ENCODE results near the gene MDGA2.
"Not testable (repeated sequence)": the region's sequence is repeated elsewhere in the genome, so short reads cannot be mapped to it uniquely, and the experiment has no call there.

MDGA2 gene

DNA sequence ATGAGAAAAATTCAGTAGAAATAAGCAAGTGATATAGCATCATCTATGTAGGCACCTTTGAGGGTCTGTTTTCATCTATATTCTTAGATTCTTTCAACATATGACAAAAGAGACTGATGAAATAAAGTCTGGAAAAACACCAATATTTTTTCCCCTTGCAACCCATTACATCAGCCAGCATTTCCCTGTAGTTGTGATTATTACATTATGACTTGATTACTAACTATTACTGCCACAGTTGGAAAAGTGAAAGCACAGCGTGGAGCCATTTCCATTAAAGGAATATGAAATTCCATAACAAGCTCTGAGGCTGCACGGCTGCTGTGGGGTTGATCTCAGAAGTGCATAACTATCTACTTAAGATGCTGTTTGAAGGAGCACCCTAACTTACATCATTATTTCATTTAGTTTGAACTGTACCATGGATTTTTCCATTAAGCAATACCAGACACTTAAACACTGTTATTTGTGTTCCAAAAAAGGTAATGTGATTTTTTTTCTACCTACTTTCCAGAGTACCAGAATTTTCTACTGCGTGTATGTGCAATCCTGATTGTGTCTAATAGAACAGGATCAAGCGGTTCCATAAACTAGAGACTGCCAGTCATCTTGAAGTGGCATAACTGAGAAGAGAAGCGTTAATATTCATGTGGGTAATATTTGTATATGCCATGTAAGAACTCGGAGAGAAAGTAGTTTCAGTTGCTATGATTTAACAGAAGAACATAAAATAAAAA is 405.5 kb downstream of the MDGA2 start:
- H3K4me3 ChIP-seq (ENCODE audit: low read depth, low read length) = no peak overlapping the region
- peak; percentile 1 for DNase-seq (ENCODE audit: low read depth)

DNA sequence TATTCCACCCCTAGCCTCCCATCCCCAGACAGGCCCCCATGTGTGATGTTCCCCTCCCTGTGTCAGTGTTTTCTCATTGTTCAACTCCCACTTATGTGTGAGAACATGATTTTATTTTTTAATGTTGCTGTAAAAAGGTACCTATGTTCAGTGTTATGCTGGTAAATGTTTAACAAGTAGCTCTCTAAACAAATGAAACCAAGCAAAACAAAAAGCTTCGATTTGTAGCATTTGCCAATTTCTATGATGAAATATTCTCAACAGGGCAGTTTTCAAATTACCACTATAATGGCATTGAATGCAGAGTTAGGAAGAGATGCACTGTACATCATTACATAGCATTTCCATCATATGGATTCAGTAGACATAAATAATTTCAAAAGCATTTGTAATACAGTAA is 410.6 kb downstream of the MDGA2 start:
- no peak overlapping the region for H3K4me3 ChIP-seq (ENCODE audit: low read depth, low read length)

GRCh38 chr14:47262801-47263200 is 412.6 kb downstream of the MDGA2 start:
- H3K4me3 ChIP-seq (ENCODE audit: low read depth, low read length) = no peak overlapping the region
- no peak for DNase-seq (ENCODE audit: low read depth)

More for the DNA sequence above, 410.6 kb downstream of the MDGA2 start:
- no peak for DNase-seq (ENCODE audit: low read depth)

GRCh38 chr14:47261350-47261749 is 414.1 kb downstream of the MDGA2 start:
- H3K4me3 ChIP-seq (ENCODE audit: low read depth, low read length) = no peak overlapping the region
- no peak for DNase-seq (ENCODE audit: low read depth)

- DNase-seq (ENCODE audit: low read depth) = no peak
- no peak overlapping the region for H3K4me3 ChIP-seq (ENCODE audit: low read depth, low read length)
Observed at GRCh38 chr14:47259796-47260195, 415.6 kb downstream of the MDGA2 start.

- H3K4me3 ChIP-seq (ENCODE audit: low read depth, low read length) = no peak overlapping the region
- DNase-seq (ENCODE audit: low read depth) = no peak
Observed at GRCh38 chr14:47257013-47257412, 418.4 kb downstream of the MDGA2 start.

DNA sequence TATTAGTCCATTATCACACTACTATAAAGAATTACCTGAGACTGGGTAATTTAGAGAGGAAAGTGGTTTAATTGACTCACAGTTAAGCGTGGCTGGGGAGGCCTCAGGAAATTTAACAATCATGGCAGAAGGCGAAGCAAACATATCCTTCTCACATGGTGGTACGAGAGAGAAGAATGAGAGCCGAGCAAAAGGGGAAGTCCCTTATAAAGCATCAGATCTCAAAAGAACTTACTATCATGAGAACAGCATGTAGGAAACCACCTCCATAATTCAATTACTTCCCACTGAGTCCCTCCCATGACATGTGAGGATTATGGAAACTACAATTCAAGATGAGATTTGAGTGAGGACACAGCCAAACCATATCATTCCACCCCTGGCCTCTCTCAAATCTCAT is 422.6 kb downstream of the MDGA2 start:
- no peak overlapping the region for H3K4me3 ChIP-seq (ENCODE audit: low read depth, low read length)
- DNase-seq (ENCODE audit: low read depth) = no peak

- DNase-seq (ENCODE audit: low read depth) = no peak
- no peak overlapping the region for H3K4me3 ChIP-seq (ENCODE audit: low read depth, low read length)
Observed at GRCh38 chr14:47246367-47246766, 429.0 kb downstream of the MDGA2 start.

- H3K4me3 ChIP-seq (ENCODE audit: low read depth, low read length); DNase-seq (ENCODE audit: low read depth): not testable (repeated sequence)
Observed at GRCh38 chr14:47242579-47242978, 432.8 kb downstream of the MDGA2 start.

GRCh38 chr14:47240748-47241437 is 434.5 kb downstream of the MDGA2 start:
- no peak for DNase-seq (ENCODE audit: low read depth)
- H3K4me3 ChIP-seq (ENCODE audit: low read depth, low read length) = no peak overlapping the region

- H3K4me3 ChIP-seq (ENCODE audit: low read depth, low read length) = no peak overlapping the region
- DNase-seq (ENCODE audit: low read depth) = no peak
Observed at GRCh38 chr14:47235619-47236018, 439.8 kb downstream of the MDGA2 start.

DNA sequence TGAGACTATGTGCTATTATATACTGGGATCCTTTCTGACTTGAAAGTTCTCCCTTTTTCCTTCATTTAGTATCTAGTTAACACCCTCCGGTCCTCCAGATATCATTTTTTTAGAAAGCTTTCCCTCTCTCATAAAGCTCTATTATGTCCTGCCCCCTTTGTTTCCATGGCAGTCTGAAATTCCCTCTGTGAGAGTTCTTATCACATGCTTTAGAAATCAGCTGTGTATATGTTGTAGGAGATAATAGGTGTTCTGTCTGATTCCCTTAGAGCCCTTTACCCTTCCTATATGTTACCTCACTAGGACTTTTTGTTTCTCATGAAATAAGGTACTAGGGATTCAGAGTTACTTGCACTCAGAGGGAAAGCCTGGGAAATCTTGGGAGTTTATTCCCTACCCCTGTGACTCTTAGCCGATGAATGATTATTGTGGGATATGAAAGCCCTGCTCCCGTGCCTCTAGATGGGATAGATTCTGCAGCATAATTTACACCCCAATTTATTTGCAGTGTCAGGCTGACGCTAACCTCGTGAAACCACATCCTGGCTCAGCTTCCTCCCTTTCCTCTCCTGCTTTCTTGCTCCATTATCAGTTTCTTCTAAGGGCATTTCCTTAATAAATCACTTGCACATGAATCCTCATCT is 448.4 kb downstream of the MDGA2 start:
- no peak overlapping the region for H3K4me3 ChIP-seq (ENCODE audit: low read depth, low read length)
- no peak for DNase-seq (ENCODE audit: low read depth)

GRCh38 chr14:47223656-47224055 is 451.7 kb downstream of the MDGA2 start:
- H3K4me3 ChIP-seq (ENCODE audit: low read depth, low read length) = no peak overlapping the region
- no peak for DNase-seq (ENCODE audit: low read depth)

GRCh38 chr14:47220096-47220495 is 455.3 kb downstream of the MDGA2 start:
- H3K4me3 ChIP-seq (ENCODE audit: low read depth, low read length) = no peak overlapping the region
- DNase-seq (ENCODE audit: low read depth) = no peak

DNA sequence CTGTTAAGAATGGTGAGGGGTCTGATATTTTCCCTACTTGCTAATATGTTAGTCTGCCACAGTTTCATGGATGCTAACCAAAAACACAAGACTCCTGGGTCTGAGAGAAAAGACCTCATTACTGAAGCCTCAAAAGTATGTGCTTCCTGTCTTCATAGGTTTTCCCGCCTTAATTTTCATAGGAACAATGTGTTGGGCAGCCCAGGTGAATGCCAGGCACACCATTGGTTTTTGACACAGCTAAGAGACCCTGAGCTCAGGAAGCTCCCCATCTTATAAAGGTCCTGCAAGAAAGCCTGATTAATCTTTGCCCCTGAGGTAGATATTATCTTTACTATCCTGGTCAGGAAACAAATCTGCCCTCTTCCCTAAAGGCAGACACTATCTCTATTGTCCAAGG is 464.1 kb downstream of the MDGA2 start:
- DNase-seq (ENCODE audit: low read depth) = no peak
- H3K4me3 ChIP-seq (ENCODE audit: low read depth, low read length) = no peak overlapping the region

GRCh38 chr14:47210099-47210498 is 465.3 kb downstream of the MDGA2 start:
- DNase-seq (ENCODE audit: low read depth) = no peak
- H3K4me3 ChIP-seq (ENCODE audit: low read depth, low read length) = no peak overlapping the region

DNA sequence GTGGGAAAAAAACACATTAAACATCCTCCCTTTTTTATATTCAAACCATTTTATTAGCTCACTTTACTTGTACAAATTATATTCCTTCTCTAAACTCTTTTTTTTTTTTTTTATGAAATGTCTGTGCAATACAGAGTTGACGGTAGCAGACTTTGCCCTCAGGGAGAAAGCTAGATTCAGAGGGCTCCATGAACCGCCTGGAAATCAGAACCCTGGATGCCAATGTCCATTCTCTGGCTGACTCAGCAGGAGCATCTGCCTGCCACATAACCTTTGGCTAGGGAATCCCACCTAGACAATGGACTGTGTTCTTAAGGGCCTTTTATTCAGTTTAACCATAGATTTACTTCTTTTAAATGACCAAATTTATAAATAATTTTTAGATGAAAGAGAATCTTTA is 467.0 kb downstream of the MDGA2 start:
- no peak for DNase-seq (ENCODE audit: low read depth)
- H3K4me3 ChIP-seq (ENCODE audit: low read depth, low read length) = no peak overlapping the region

GRCh38 chr14:47207617-47208016 is 467.8 kb downstream of the MDGA2 start:
- H3K4me3 ChIP-seq (ENCODE audit: low read depth, low read length) = no peak overlapping the region
- DNase-seq (ENCODE audit: low read depth) = no peak

GRCh38 chr14:47200740-47201139 is 474.7 kb downstream of the MDGA2 start:
- DNase-seq (ENCODE audit: low read depth) = no peak

GRCh38 chr14:47195582-47195981 is 479.8 kb downstream of the MDGA2 start:
- DNase-seq (ENCODE audit: low read depth) = no peak
- no peak overlapping the region for H3K4me3 ChIP-seq (ENCODE audit: low read depth, low read length)

More at GRCh38 chr14:47200740-47201139, 474.7 kb downstream of the MDGA2 start:
- no peak overlapping the region for H3K4me3 ChIP-seq (ENCODE audit: low read depth, low read length)

DNA sequence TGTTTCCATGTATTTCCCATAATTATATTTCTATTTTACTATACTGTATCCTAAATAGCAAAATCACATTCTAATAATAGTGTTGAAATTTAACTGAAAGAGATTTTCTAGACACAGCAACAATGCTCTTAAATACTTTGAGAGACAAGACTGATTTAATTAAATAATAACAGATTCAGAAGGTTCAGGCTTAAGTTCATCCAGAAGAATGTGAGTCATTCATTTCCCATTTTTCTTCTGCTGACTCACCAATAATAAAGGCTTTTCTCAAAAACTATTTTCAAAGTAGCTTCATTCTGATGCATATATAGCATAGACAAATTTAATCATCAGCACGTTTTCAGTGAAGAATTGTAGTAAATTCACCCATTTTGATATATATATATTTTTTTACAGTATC is 481.4 kb downstream of the MDGA2 start:
- H3K4me3 ChIP-seq (ENCODE audit: low read depth, low read length) = no peak overlapping the region
- DNase-seq (ENCODE audit: low read depth) = no peak

Data from skeletal muscle cell (primary cell).